Prostate gland (tissue), 2 donors: ENCODE results near the gene TATDN2. TPM values are rescaled to one million over a fixed set of nuclear protein-coding genes. Genes with fewer than 3 reads are reported as not detected.
A peak's percentile ranks its signal among the peaks of the same experiment; 100 is the strongest.
"Not testable (repeated sequence)": the region's sequence is repeated elsewhere in the genome, so short reads cannot be mapped to it uniquely, and the experiment has no call there.

ENCODE experiments used
- DNase-seq: peaks from one replicate; pipeline ENCODE4 v3.0.0-alpha.2; 2019; ENCODE audit warnings: low spot score
- H3K27ac ChIP-seq, 2 donors: fragments of 200-600 bp; sonication (generic); 2 replicates each; pipeline ENCODE4 v1.5.1; 2017 to 2019
- H3K27me3 ChIP-seq: fragments of 200-600 bp; sonication (generic); replicated peaks from 2 replicates; pipeline ENCODE4 v1.5.1; 2019; ENCODE audit not compliant: insufficient read depth
- H3K36me3 ChIP-seq, 2 donors: fragments of 200-600 bp; sonication (generic); 1 replicate in 1 of 2; 2 replicates in 1 of 2; pipeline versions ENCODE4 v1.5.1 to v1.8.1; 2017 to 2019
- H3K4me1 ChIP-seq: fragments of 200-600 bp; sonication (generic); replicated peaks from 2 replicates; pipeline ENCODE4 v1.5.1; 2019
- H3K4me3 ChIP-seq, 2 donors: fragments of 200-600 bp; sonication (generic); 2 replicates each; pipeline ENCODE4 v1.5.1; 2017 to 2019
- H3K9me3 ChIP-seq: fragments of 200-600 bp; sonication (generic); 2 replicates; pipeline ENCODE4 v1.5.1; 2017
- CTCF ChIP-seq, 4 experiments: fragments of 200-600 bp in 2 of 4; fragments of 450-650 bp in 2 of 4; sonication (generic) in 2 of 4; IDR thresholded peaks; 1 replicate in 3 of 4; 2 replicates in 1 of 4; pipeline ENCODE4 v1.5.1; 2016 to 2019; ENCODE audit warnings: antibody characterized with exemption in 4 of 4, mild to moderate bottlenecking in 2 of 4, moderate library complexity in 2 of 4
- POLR2A ChIP-seq: fragments of 450-650 bp; IDR thresholded peaks from one replicate; pipeline ENCODE4 v1.6.1; 2016; ENCODE audit warnings: antibody characterized with exemption, mild to moderate bottlenecking
- POLR2AphosphoS5 ChIP-seq: sonication (generic); formaldehyde crosslinking; IDR thresholded peaks from one replicate; pipeline ENCODE4 v1.6.1; 2017; ENCODE audit warnings: antibody characterized with exemption
- WGBS: methylation state at CpG from one replicate; pipeline ENCODE4 v1.1.5; 2018; 5-methylcytosine and 5-hydroxymethylcytosine counted together
- intact Hi-C: fragments of 100-400 bp; cut with DNase I; formaldehyde crosslinking; loops from one replicate; pipeline ENCODE4 v1.14.2; 2022
- total RNA-seq, 2 donors: library from RNA; depleted of rRNA; stranded (reverse); fragments of >200 nt; gene quantifications; one replicate each; pipeline ENCODE4 v1.1.0, GENCODE V29; 2016

The TATDN2 gene
- total RNA-seq, 2 donors from 2014 or later: 25.4 to 27.1 TPM

GRCh38 chr3:10260211-10260701 lies 12.0 kb downstream of the TATDN2 start:
- peaks cover 0 to 5% of the 10 kb centered on the region in 2 donors for H3K36me3 ChIP-seq
- H3K4me1 ChIP-seq: no peaks in the 10 kb centered on the region
- TF ChIP-seq CTCF (IDR thresholded peaks at IDR 0.05) (no peak), POLR2A (no peak), POLR2AphosphoS5 (no peak)
- H3K27me3 ChIP-seq: no peaks in the 10 kb centered on the region
- no peaks in the 10 kb centered on the region for H3K9me3 ChIP-seq
- H3K27ac ChIP-seq: no peak overlapping the region
- 91% methylated on average over 6 of the region's 6 CpGs for WGBS
- DNase-seq: no peak
- intact Hi-C loops: no loop called here
- no peak overlapping the region for H3K4me3 ChIP-seq

GRCh38 chr3:10262027-10262426 lies 13.8 kb downstream of the TATDN2 start:
- no peak for DNase-seq
- intact Hi-C loops: no loop called here
- Histone ChIP-seq H3K27me3 (no peaks in the 10 kb centered on the region), H3K4me3 (no peak overlapping the region), H3K27ac (no peak overlapping the region), H3K9me3 (no peaks in the 10 kb centered on the region), H3K4me1 (no peaks in the 10 kb centered on the region), H3K36me3 (no peaks in the 10 kb centered on the region)
- 66% methylated on average over 4 of the region's 4 CpGs for WGBS
- TF ChIP-seq POLR2A (no peak), CTCF (IDR thresholded peaks at IDR 0.05) (no peak), POLR2AphosphoS5 (no peak)

GRCh38 chr3:10263646-10264363 lies 15.5 kb downstream of the TATDN2 start:
- no peaks in the 10 kb centered on the region for H3K4me1 ChIP-seq
- WGBS: 34% methylated on average over 12 of the region's 12 CpGs
- H3K9me3 ChIP-seq: no peaks in the 10 kb centered on the region
- no peak for DNase-seq
- no peaks in the 10 kb centered on the region for H3K36me3 ChIP-seq
- TF ChIP-seq CTCF (IDR thresholded peaks at IDR 0.05) (peak in 3 of 4 experiments; percentile 21 to 43 (median 43)), POLR2A (no peak)
- intact Hi-C loops: no loop called here
- H3K27me3 ChIP-seq: no peaks in the 10 kb centered on the region
- H3K4me3 ChIP-seq: no peak overlapping the region
- H3K27ac ChIP-seq: peak overlapping the region; percentile 30 to 42

GRCh38 chr3:10265833-10266232 lies 17.6 kb downstream of the TATDN2 start:
- intact Hi-C loops: no loop called here
- 93% methylated on average over 2 of the region's 2 CpGs for WGBS
- Histone ChIP-seq H3K27ac (no peak overlapping the region), H3K36me3 (no peaks in the 10 kb centered on the region), H3K4me3 (no peak overlapping the region), H3K27me3 (no peaks in the 10 kb centered on the region), H3K9me3 (no peaks in the 10 kb centered on the region), H3K4me1 (no peaks in the 10 kb centered on the region)
- TF ChIP-seq POLR2AphosphoS5 (no peak), POLR2A (no peak), CTCF (IDR thresholded peaks at IDR 0.05) (no peak)
- DNase-seq: no peak

GRCh38 chr3:10266936-10267335 lies 18.7 kb downstream of the TATDN2 start:
- H3K36me3 ChIP-seq, H3K27ac ChIP-seq, H3K4me3 ChIP-seq, intact Hi-C loops, H3K4me1 ChIP-seq, DNase-seq, H3K9me3 ChIP-seq, H3K27me3 ChIP-seq: not testable (repeated sequence)
- 89% methylated on average over 7 of the region's 7 CpGs for WGBS
